Measurements from ENCODE around the gene GPS1.

DNA sequence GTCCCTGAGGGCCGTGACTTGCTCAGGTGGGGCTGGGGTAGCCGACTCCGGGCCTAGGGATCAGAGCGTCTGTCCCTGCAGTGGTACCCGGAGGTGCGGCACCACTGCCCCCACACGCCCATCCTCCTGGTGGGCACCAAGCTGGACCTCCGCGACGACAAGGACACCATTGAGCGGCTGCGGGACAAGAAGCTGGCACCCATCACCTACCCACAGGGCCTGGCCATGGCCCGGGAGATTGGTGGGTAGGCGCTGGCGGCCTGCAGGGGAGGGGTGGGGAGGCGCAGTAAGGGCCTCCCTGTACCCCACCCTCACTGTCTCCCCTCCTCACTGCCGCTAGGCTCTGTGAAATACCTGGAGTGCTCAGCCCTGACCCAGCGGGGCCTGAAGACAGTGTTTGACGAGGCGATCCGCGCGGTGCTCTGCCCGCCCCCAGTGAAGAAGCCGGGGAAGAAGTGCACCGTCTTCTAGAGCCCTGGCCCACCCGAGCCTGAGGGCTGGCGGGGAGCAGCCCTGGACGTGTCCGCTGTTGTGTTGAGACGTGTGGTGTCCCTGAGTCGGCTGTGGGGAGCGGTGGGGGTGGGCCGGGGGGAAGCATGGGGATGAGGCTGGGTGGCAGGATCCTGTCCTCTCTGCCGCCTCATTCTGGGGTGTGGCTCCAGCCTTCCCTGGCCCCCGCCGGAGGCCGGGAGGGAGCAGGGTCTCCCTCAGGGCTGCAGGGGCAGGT, 18.2 kb upstream of the GPS1 start:
- TF ChIP-seq, protein P1, sequence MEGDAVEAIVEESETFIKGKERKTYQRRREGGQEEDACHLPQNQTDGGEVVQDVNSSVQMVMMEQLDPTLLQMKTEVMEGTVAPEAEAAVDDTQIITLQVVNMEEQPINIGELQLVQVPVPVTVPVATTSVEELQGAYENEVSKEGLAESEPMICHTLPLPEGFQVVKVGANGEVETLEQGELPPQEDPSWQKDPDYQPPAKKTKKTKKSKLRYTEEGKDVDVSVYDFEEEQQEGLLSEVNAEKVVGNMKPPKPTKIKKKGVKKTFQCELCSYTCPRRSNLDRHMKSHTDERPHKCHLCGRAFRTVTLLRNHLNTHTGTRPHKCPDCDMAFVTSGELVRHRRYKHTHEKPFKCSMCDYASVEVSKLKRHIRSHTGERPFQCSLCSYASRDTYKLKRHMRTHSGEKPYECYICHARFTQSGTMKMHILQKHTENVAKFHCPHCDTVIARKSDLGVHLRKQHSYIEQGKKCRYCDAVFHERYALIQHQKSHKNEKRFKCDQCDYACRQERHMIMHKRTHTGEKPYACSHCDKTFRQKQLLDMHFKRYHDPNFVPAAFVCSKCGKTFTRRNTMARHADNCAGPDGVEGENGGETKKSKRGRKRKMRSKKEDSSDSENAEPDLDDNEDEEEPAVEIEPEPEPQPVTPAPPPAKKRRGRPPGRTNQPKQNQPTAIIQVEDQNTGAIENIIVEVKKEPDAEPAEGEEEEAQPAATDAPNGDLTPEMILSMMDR (IDR thresholded peaks at IDR 0.05 in 8 of 11, conservative IDR thresholded peaks at IDR 0.05 in 3 of 11): no peak
- TF ChIP-seq POLR2A (IDR thresholded peaks at IDR 0.05): no peak

Data from spleen (tissue), 7 donors.